HG03175 (cell line): ENCODE measurements around the gene RTN1.

ENCODE experiments used
- ATAC-seq: cut with Tn5 transposase; IDR thresholded peaks from one replicate; pipeline ENCODE4 v1.9.1; 2021; ENCODE audit warnings: mild to moderate bottlenecking, moderate library complexity; ENCODE audit not compliant: unreplicated experiment

Gene RTN1

DNA sequence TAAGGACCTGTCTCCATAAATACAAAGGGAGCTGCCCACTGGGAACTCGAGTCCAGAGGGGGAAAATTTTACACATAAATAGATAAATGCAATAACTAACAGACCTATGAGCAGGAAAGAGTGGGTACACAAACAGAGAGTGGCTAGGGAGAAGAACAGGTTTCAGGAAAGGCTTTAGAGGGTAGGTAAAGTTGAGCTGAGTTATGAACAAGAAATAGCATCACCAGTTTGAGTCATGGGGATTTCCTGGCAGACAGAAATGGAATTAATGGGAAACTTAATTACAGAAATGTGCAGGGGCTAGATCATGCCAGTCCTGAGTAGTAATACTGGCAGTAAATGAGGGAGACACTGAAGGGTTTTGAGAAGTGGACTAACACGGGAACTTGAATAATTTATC, 236.0 kb downstream of the RTN1 start:
- no peak for ATAC-seq

DNA sequence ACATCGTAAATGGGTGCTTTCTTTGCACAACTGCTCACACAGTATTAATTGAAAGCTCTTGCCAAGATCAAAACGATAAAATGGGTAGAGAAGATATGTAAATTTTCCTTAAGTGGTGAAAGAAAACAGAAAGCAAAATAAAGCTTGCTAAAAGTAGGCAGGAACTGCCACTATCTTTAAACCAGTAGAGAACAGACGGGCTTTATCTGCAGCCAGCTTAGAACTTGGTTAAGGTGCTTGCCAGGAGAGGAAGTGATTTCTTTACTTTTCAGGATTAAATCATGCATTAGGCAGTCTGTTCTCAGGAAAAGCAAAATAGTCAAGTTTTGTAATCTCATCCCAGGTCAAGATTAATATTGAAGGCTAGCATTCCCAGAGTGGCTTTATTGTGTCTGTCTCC, 237.1 kb downstream of the RTN1 start:
- no peak for ATAC-seq

DNA sequence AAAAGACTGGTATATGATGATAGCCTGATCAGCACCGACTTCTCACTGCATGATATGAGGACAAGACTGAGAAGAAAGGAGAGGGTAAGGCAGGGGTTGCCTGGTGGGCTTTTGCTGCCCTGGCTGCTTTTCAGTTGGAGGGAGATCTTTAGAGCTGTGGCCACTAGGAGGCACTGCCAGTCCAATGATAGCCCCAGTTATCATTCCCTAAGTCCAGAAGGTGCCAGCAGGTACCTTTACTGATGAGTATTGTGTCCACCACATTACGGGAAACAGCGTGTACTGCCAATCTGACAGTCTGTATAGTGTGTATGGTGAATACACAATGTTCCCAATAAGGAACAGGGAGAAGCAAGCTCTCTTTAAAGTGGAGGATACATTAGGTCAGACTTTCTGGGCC, 238.2 kb downstream of the RTN1 start:
- peak; percentile 62 for ATAC-seq

DNA sequence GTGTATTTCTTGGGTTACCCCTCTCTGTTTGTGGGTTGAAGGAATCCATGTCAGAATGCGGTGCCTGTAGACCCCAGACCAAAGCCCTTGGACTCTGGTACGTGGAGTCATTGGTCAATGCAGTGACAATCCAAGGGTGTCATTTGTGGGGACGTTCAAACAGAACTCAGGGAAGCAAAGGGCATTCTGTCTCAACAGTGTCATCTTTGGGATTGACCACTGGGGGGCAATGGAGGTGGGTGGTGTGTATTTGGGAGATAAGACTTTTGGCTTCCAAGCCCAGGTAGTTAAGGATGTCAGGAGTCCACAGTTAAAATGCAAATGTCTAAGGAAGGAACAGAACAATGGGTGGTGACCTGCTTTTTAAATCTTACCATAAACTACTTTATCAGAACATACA, 239.3 kb downstream of the RTN1 start:
- no peak for ATAC-seq

DNA sequence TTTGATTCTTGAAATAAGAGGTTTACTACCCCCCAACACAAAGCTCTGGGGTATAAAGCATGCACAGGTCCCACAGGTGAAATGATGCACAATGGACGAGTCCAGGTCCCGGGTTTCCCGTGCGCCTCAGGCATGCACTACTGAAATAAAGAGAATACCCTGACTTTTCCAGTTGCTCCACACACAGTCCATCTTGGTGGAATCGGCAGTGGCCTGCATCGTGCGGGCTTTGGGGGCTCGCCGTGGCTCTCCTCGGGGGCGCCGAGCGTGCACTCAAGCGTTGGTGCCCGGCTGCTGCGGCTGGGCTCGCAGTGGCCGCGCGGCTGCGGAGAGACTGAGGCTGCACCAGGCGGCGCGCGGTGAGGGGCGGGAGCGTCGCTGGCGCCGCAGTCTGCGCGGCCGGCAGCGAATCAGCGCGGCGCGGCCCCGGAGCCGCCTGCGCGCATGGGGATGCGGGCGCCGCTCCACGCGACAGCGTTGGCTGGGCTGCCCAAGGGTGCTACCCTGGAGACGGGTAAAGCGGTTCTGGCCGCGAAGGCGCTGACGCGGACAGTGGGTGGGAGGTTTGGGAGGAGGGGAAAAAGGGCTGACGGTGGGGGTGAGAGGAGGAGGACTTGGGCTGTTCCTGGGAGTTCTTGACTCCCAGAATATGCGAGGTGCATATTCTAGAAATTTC, 240.2 kb downstream of the RTN1 start:
- no peak for ATAC-seq

DNA sequence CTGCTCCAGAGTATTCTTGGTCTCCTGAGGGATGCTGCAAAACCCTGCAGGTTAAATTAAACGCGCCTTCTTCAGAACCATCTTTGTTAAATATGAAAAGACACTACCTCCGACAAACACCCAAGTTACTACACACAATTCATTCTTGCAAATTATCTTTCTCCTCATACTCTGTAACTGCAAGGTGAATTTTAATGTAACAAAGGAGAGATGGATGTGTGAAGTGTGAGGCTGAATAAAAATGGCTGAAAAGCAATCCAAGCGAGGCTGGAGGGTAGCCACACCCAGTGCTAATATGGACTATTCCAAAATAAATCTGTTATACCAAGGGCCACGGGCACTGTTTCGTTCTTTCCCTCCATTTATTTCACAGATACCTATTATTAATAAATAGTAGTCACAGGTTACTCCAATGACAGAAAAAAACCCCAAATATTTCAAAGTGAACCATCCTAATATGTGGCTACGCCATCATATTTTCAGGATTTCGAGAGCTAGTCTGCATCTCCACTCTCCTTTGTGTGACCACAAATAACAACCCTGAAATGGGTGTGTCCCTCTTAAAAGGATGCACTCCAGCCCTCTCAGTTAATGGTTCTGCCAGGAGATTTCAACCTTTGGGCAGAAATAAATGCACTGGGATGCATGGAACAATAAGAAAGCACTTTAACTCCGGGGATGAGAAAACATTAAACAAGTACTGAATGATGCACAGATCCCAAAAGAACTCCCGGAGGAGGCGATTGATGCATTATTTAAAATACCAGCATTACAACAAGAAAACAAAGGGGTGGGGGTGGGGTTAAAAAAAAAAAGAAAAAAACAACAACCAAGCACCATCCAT, 240.9 kb downstream of the RTN1 start:
- no peak for ATAC-seq

DNA sequence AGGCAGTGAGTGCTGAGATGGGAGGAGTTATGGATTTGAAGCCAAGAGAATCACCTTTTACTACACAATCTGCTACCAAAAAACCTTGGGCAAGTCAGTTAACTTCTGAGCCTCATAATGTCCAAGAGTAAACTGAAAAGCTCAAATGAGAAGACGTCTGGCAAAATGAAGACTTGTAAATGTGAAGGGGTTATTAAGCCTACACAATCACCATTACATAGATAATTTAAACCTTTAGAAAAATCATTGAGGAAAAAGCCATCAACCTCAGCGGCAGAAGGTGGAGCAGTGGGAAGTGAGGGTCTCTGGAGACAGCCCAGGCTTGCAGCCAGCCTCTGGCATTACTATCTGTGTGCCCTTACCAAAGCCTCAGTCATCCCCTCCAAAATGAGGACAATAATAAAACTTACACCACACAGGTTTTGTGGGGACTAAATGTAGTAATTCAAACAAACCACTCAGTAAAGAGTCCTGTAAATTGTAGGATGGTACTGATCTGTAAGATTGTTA, 243.5 kb downstream of the RTN1 start:
- no peak for ATAC-seq

DNA sequence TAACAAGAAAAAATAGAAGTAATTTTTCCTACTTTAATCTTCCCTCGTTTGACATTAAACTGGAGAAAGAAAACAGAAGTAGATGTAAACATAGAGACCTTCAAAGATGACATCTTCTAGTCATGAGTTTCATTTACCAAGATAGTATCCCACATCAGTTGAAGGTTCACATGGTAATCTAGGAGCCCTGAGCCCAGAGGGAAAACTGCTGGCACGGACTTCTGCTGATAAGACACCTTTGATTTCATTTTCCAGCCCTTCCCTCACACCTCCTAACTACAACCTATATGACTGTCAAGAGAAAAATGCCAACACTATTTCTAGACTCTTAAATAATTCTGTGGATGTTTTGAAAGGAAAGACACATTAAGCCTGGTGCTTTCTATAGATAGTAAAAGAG, 247.9 kb downstream of the RTN1 start:
- ATAC-seq = no peak

DNA sequence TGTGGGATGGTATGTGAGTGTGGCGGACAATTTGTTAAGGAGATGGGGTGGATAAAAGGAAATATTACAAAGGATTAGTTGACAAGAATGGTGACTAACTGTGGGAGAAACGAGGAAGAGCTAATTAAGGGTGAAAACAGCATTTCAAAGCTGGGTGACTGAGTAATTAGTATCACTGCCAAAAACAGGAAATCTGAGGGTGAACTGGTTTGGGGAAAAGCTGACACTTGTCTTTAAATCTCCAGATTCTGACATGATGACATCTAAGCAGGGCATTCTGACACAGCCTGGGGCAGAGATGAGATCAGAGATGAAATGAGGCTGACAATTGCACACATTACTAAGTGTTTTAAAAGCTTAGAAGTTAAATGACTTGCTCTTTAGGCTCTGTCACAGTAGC, 251.5 kb downstream of the RTN1 start:
- ATAC-seq = no peak

DNA sequence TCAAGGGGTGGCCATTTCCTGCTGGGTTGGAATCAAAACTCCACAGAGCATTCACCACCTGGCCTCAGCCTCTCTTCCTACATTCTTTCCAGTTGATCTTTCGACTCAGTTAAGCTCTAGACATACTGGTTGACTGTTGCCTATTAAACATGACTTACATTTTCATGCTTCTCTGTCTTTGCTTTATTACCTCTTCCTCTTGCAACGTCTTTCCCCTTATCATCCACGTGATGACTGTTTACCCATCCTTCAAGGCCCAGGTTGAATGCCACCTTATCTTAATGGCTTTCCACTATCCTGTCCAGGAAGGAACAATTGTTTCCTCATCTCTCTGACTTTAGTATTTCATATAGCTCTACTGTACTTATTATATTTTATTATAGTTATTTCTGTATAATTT, 269.5 kb downstream of the RTN1 start:
- ATAC-seq = no peak

DNA sequence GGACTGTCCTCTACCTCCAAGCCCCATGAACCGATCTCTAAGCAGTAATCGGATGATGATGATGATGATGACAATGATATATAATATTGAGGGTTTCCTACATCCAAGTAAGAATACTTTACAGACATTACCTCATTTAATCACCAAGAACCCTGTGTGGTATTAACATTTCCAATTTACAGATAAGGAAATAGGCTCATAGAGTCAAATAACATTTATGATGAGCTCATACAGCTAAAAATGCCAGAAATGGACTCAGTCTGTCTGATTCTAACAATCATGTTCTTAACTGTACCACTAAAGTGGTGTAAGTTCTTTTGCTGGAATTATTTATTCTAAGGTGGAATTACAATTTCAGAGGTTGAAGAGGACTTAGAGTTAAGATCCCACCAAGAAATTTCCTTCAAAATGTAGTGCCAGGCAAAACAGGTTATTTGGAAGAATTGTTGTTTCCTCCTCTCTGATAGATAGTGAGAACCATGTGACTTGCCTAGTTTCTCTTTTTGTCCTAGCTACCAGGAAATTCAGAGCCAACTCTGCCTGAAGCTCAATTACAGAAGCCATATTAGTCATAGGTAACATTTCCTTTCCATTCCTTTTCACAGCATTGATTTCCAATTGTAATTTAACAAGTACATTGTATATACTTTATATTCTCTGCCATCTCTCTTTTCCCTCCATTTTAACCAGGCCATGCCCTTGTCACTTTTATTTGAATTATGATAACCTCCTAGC, 270.2 kb downstream of the RTN1 start:
- ATAC-seq = no peak

DNA sequence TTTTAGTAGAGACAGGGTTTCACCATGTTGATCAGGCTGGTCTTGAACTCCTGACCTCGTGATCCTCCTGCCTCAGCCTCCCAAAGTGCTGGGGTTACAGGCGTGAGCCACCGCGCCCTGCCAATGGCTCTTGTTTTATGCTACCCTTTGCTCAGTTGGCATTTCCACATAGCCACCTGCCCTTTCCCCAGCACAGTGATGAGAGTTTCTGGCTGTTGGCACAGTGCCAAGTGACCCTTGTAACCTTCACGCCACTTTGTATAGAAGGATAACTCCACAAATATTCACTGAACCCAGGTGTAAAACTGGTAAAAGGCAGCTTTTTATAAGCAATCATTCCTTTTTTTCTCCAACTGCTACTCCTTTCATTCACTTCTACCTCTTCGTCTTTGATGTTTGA, 275.5 kb downstream of the RTN1 start:
- ATAC-seq = no peak

DNA sequence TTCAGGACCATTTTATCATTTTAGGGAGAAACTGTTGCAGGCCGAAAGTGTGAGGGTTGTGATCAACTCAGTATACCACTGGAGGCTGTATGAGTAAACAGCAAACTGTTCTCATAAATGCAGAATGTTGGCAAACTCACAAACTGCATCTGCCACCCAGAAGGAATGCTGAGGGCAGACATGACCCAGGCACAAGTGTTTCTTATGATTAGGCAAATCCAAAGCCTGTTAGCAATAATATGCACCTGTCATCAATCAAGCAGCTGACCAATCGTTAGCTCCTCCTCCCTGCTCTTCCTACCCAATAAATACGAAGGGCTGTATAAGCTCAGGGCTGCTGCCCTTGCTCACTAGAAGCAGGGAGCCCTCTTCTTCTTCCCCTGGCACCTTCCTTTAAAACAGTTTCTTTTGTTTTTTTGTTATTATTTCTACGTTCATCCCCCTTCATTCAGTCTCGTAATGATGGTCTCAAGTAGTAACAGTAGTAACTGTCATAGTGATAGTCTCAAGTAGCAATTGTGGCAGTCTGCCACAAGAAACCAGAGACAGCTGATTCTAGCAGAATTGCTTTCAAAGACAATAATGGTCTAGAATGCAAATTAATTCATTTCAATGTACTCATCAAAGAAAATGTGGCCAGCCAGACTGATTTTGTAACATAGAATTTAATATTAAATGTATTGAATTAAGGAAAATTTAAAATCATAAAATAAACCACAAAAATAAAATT, 278.8 kb downstream of the RTN1 start:
- no peak for ATAC-seq

DNA sequence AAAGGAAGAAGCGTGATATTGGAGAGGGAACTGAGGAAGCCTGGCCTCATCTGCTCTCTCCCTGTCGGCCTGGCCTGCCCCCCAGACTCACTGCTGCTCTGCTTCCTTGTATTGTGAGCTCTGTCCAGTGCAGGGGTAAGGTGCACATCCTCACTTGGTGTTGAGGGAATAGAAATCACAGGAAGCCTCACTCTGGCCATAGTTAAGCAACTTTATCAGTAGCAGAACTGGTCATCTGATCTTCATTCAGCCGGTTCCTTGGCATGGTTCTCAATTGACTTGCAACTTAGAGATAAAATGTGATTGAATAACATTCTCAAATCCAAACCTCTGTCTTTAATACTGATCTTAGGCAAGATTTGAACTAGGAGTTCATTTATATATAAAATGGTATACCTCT, 282.5 kb downstream of the RTN1 start:
- ATAC-seq = no peak

DNA sequence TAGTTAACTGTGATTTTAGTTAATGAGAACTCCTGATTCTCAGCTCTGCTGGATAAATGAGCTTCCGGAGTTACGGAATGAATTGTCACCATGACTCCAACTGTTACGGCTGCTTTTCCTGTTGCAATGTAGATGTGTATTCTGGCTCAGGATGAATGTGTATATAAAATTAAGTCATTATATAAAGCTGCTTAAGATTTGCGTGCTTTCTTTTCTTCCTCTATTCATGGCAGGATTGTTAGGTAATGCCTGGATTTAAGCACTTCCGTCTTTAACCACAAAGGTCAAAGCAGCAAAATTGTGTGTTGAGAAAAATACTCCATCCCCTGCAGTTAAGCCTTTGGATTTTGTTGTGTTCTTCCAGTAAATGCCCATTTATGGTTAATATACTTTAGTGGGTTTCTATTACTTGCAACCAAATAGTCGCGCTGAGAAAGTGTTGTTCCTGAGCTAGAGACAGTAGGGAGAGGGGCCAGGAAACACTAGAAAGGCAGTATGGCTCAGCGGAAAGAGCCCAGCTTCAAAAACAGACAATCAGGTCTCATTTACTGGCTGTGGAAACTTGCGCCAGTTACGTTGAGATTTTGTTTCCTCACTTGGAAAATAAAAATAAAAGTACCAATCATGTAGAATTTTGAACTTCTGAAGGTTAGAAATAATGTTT, 284.6 kb downstream of the RTN1 start:
- ATAC-seq = no peak

DNA sequence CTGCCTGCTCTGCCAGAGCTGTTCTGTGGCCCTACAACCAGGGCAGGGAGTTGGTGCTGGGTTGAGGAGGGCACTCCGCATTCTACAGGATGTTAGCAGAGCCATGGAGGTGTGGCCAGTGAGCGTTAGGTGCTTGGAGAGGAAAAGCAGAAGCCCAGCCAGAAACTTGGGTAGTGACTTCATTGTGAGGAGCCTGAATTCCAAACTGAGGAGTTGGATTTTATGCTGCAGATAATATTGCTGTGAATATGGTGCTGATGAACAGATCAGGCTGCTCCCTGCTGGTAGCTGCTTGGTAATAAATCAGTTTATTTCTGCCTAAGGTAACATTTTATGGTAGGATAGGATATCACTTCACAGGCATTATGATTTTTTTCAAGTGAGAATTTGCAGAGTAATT, 286.8 kb downstream of the RTN1 start:
- ATAC-seq = no peak

DNA sequence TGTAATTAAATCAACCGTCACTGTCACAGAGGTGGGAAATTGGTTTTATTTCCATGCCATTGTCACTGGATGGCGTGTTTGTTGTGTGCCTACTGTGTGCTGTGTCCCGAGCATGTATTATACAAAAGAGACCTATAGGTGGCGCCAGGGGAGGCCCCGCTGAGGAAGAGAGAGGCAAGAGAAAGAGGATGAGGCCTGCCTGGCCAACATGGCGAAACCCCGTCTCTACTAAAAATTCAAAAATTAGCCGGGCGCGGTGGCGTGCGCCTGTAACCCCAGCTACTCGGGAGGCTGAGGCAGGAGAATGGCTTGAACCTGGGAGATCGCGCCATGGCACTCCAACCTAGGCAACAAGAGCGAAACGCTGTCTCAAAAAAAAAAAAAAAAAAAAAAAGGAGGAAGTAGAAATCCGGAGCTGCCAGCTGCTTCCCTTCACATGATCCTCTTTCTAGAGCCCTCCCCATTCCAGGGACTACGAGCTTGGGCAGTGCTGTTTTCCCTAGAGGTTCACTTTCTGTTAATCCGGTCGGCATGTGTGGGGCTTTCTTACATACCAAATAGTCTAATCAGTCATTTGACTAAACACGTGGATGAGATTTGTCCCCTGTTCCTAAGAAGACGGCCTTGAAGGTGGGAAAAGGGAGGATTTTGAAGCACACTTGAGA, 287.6 kb downstream of the RTN1 start:
- ATAC-seq = no peak

DNA sequence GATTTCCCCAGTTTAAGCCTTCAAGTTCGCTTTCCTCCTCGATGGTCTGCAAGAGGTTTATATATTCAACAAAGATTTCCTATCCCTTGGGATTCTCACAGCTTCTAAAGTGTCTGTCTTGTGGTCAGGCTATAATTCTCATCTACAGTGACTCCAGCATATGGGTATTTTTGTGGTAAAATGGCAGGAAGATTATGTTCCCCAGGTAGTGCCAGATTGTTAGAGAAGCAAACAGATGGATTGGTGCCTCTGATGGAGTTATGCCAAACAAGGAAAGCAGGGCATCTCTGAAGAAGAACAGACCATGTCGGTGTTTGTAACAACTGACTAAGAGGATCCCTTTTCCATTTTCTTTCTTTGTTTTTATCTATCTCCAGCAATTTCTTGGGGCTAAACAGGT, 288.4 kb downstream of the RTN1 start:
- ATAC-seq = no peak

DNA sequence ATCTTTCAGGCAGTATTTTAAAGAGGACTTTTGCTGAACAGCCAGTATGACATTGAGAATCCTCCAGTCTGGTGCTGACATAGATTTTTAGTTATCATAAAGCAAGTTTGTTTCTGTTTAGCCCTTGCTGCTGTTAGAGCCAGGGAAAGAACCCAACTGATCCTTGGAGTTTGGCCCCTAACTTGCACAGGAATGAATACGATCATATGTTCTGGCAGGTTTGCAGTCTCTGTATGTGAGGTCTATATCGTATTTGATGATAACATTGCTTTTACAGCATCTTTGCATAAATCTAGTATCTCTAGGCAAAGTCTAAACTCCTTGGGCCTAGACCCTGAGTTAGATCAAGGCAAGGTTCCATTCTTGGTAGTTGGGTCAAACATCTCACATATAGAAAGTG, 289.7 kb downstream of the RTN1 start:
- ATAC-seq = no peak
